ENCODE measurements around the gene ZMYM4. TPM values are rescaled to one million over a fixed set of nuclear protein-coding genes. Genes with fewer than 3 reads are reported as not detected.

Gene ZMYM4
- total and polyA plus RNA-seq, 10 of the 15 experiments (the other 5 are each of a cell fraction or from before 2014, with no cell fraction given): 8.0 to 37.0 (median 28.1) TPM

GRCh38 chr1:35226546-35226945 lies 42.0 kb upstream of the ZMYM4 start:
- no peaks in the 10 kb centered on the region for H3K9me3 ChIP-seq (replicated peaks; ENCODE audit: control insufficient read depth, insufficient read depth, low read length)
- WGBS (ENCODE audit: insufficient coverage, insufficient replicate concordance, low lambda C conversion rate, missing lambda C conversion rate): 35% methylated on average over 2 of the region's 2 CpGs
- no peaks in the 10 kb centered on the region for H3K79me2 ChIP-seq (ENCODE audit: control insufficient read depth, insufficient read depth, low read length)
- peaks cover 5% of the 10 kb centered on the region; the same call in 1 of the 2 replicates for H3K4me1 ChIP-seq (ENCODE audit: control insufficient read depth, insufficient read depth, low read length)
- BruUV-seq (replicated peaks): no TSS peak
- no peak overlapping the region for H3K4me2 ChIP-seq (ENCODE audit: control insufficient read depth, insufficient read depth)
- ChIA-PET RAD21 (ENCODE audit: unreplicated experiment) (interaction anchor here (1.4 to 1.5 kb wide), 2 partner anchors 25 to 41 kb away, joined by 3 to 5 read pairs; no protein-coding TSS in a partner anchor), CTCF (interaction anchor here (0.7 to 2.1 kb wide), 3 partner anchors 24 to 41 kb away, joined by 3 to 6 read pairs (median 3); no protein-coding TSS in a partner anchor), POLR2A (interaction anchor here (0.6 kb wide), 1 partner anchor 25 kb away, joined by 3 read pairs; no protein-coding TSS in a partner anchor), SMC1A (ENCODE audit: uncharacterized antibody, unreplicated experiment) (interaction anchor here (0.6 to 2.1 kb wide), 4 partner anchors 24 to 311 kb away, joined by 3 to 10 read pairs (median 4); no protein-coding TSS in a partner anchor)
- H3K4me3 ChIP-seq: no peak overlapping the region
- no peak for DNase-seq (ENCODE audit: low read depth, low spot score)
- in situ Hi-C loops (cut with MboI): no loop called here
- no peak overlapping the region for H2AFZ ChIP-seq (ENCODE audit: control insufficient read depth, low read depth, low read length)
- H3K36me3 ChIP-seq (ENCODE audit: control insufficient read depth in 2 of 2, insufficient read depth in 2 of 2, low read length in 1 of 2): no peaks in the 10 kb centered on the region
- no peak overlapping the region for H3K9ac ChIP-seq (ENCODE audit: control insufficient read depth, insufficient read depth, low read length)
- intact Hi-C loops (cut with micrococcal nuclease; ENCODE audit: unreplicated experiment): no loop called here
- H4K20me1 ChIP-seq (ENCODE audit: control insufficient read depth, insufficient read depth): no peaks in the 10 kb centered on the region
- no peaks in the 10 kb centered on the region for H3K27me3 ChIP-seq (replicated peaks in 1 of 2; ENCODE audit: control insufficient read depth in 2 of 2, insufficient read depth in 2 of 2, low read length in 1 of 2)
- no peak for TF ChIP-seq DPF2 (IDR thresholded peaks at IDR 0.05)
- peak; percentile 69; the same call in 1 of the 2 replicates for TF ChIP-seq SPI1 (IDR thresholded peaks at IDR 0.05; ENCODE audit: borderline replicate concordance, insufficient read depth, low read depth, low read length)
- no peak for ATAC-seq
- no peak for FAIRE-seq
- H3K27ac ChIP-seq (ENCODE audit: control insufficient read depth, insufficient read depth): no peak overlapping the region

- ATAC-seq: peak; percentile 51
- TF ChIP-seq POU2F2 (IDR thresholded peaks at IDR 0.05; ENCODE audit: borderline replicate concordance, low read depth, low read length): peak; percentile 89; the same call in 2 of the 3 replicates
- no peak for TF ChIP-seq NRF1 (conservative IDR thresholded peaks at IDR 0.05; ENCODE audit: low read depth, low read length)
- no peak for TF ChIP-seq ZNF24 (IDR thresholded peaks at IDR 0.05)
- no peak for TF ChIP-seq CBFB (IDR thresholded peaks at IDR 0.05; ENCODE audit: low read depth)
- TF ChIP-seq CUX1 (IDR thresholded peaks at IDR 0.05; ENCODE audit: insufficient replicate concordance, low read depth, low read length): no peak
- TF ChIP-seq BCL3 (IDR thresholded peaks at IDR 0.05; ENCODE audit: borderline replicate concordance, insufficient read depth, low read depth, low read length, poor library complexity, severe bottlenecking): no peak
Measured at GRCh38 chr1:35229587-35230360, 38.7 kb upstream of the ZMYM4 start.

More at GRCh38 chr1:35229587-35230360, 38.7 kb upstream of the ZMYM4 start:
- intact Hi-C loops (cut with micrococcal nuclease; ENCODE audit: unreplicated experiment) (loop anchor here (5.0 kb wide), 1 partner anchor 38 kb away; the partner anchor contains the start of gene ZMYM4), in situ Hi-C loops (cut with MboI) (no loop called here)
- H3K36me3 ChIP-seq (ENCODE audit: control insufficient read depth in 2 of 2, insufficient read depth in 2 of 2, low read length in 1 of 2): no peaks in the 10 kb centered on the region
- H3K9me3 ChIP-seq (replicated peaks; ENCODE audit: control insufficient read depth, insufficient read depth, low read length): no peaks in the 10 kb centered on the region
- 0% methylated on average over 1 of the region's 1 CpG for WGBS (ENCODE audit: insufficient coverage, insufficient replicate concordance, low lambda C conversion rate, missing lambda C conversion rate)
- H3K4me3 ChIP-seq: no peak overlapping the region
- DNase-seq (ENCODE audit: low read depth, low spot score) (no peak), FAIRE-seq (no peak)
- H2AFZ ChIP-seq (ENCODE audit: control insufficient read depth, low read depth, low read length): peak overlapping the region; percentile 51
- peaks cover 5% of the 10 kb centered on the region; the same call in 1 of the 2 replicates for H3K4me1 ChIP-seq (ENCODE audit: control insufficient read depth, insufficient read depth, low read length)
- H3K4me2 ChIP-seq (ENCODE audit: control insufficient read depth, insufficient read depth): 0 out of 2 replicates have a peak overlapping the region, but pooled peaks have one; percentile 21
- RAD21 ChIA-PET (ENCODE audit: unreplicated experiment): no interaction called here
- H4K20me1 ChIP-seq (ENCODE audit: control insufficient read depth, insufficient read depth): no peaks in the 10 kb centered on the region
- H3K27me3 ChIP-seq (replicated peaks in 1 of 2; ENCODE audit: control insufficient read depth in 2 of 2, insufficient read depth in 2 of 2, low read length in 1 of 2): no peaks in the 10 kb centered on the region
- no TSS peak for BruUV-seq (replicated peaks)
- peak overlapping the region; percentile 60 for H3K27ac ChIP-seq (ENCODE audit: control insufficient read depth, insufficient read depth)
- SMC1A ChIA-PET (ENCODE audit: uncharacterized antibody, unreplicated experiment): no interaction called here
- POLR2A ChIA-PET: interaction anchor here (0.5 kb wide), 1 partner anchor 9 kb away, joined by 6 read pairs; no protein-coding TSS in a partner anchor
- CTCF ChIA-PET: no interaction called here
- H3K9ac ChIP-seq (ENCODE audit: control insufficient read depth, insufficient read depth, low read length): no peak overlapping the region
- H3K79me2 ChIP-seq (ENCODE audit: control insufficient read depth, insufficient read depth, low read length): no peaks in the 10 kb centered on the region

Measured in GM12878 (cell line).